H1 (cell line): ENCODE results near the gene FRMD6. TPM values are rescaled to one million over a fixed set of nuclear protein-coding genes. Genes with fewer than 3 reads are reported as not detected.

ENCODE experiments used
- CTCF ChIA-PET: fragments of 300-600 bp; sonication (Branson Sonifier 250); formaldehyde crosslinking; loops from one replicate; lab custom pipeline; 2021; ENCODE audit not compliant: partially characterized antibody; lab: Charles Lee
- POLR2A ChIA-PET: fragments of 300-600 bp; sonication (Branson Sonifier 250); formaldehyde crosslinking; loops from one replicate; lab custom pipeline; 2021; ENCODE audit warnings: inconsistent platforms; ENCODE audit not compliant: partially characterized antibody; lab: Charles Lee
- DNase-seq, 2 experiments: peaks; one replicate each; pipeline versions ENCODE4 v3.0.0 to v3.0.0-alpha.2; 2010 to 2022; ENCODE audit warnings: low spot score in 2 of 2, low read depth in 1 of 2, mixed read lengths in 1 of 2
- FAIRE-seq: peaks from 2 replicates; lab custom pipeline; 2011; peaks lifted over from hg19 to GRCh38; lab: Jason Lieb, UNC
- H2AFZ ChIP-seq: 2 replicates; pipeline ENCODE4 v1.8.1; 2012; ENCODE audit warnings: low read length, inconsistent platforms
- H2AK5ac ChIP-seq: 2 replicates; pipeline ENCODE4 v1.6.1; 2013; ENCODE audit warnings: low read depth, low read length
- H2BK120ac ChIP-seq: replicated peaks from 2 replicates; pipeline ENCODE3; 2013; ENCODE audit warnings: low read depth, low read length, inconsistent platforms
- H2BK12ac ChIP-seq: 2 replicates; pipeline ENCODE4 v1.6.1; 2013; ENCODE audit warnings: low read depth, low read length
- H2BK15ac ChIP-seq: 2 replicates; pipeline ENCODE4 v1.6.1; 2013; ENCODE audit warnings: low read length
- H2BK20ac ChIP-seq: 2 replicates; pipeline ENCODE4 v1.6.1; 2013; ENCODE audit warnings: low read length
- H2BK5ac ChIP-seq: 2 replicates; pipeline ENCODE4 v1.6.1; 2013; ENCODE audit warnings: low read depth, low read length
- H3K14ac ChIP-seq: 2 replicates; pipeline ENCODE4 v1.6.1; 2013; ENCODE audit warnings: inconsistent platforms; ENCODE audit not compliant: insufficient read length
- H3K18ac ChIP-seq: 2 replicates; pipeline ENCODE4 v1.6.1; 2013; ENCODE audit warnings: low read length; ENCODE audit errors: extremely low read depth
- H3K23ac ChIP-seq: 2 replicates; pipeline ENCODE4 v1.6.1; 2013; ENCODE audit warnings: inconsistent platforms; ENCODE audit not compliant: insufficient read length
- H3K23me2 ChIP-seq: 2 replicates; pipeline ENCODE4 v1.6.1; 2013; ENCODE audit warnings: low read depth, low read length
- H3K27ac ChIP-seq: 2 replicates; pipeline ENCODE4 v1.6.1; 2011; ENCODE audit warnings: low read depth, low read length, inconsistent platforms
- H3K27me3 ChIP-seq, 4 experiments: replicated peaks in 1 of 4; 1 replicate in 1 of 4; 2 replicates in 3 of 4; pipeline versions ENCODE4 v1.6.1 to v1.8.1; 2011 to 2013; ENCODE audit warnings: low read length in 3 of 4, mild to moderate bottlenecking in 3 of 4, inconsistent platforms in 2 of 4, mixed read lengths in 2 of 4, moderate library complexity in 1 of 4; ENCODE audit not compliant: control insufficient read depth in 3 of 4, insufficient read depth in 3 of 4; ENCODE audit errors: extremely low read depth in 1 of 4
- H3K36me3 ChIP-seq, 4 experiments: 2 replicates each; pipeline versions ENCODE4 v1.6.1 to v1.8.1; 2011 to 2013; ENCODE audit warnings: mild to moderate bottlenecking in 4 of 4, low read length in 3 of 4, moderate library complexity in 2 of 4, control low read depth in 1 of 4, inconsistent platforms in 1 of 4; ENCODE audit not compliant: insufficient read depth in 4 of 4, control insufficient read depth in 2 of 4
- H3K4ac ChIP-seq: replicated peaks from 2 replicates; pipeline ENCODE3; 2013; ENCODE audit warnings: low read length, low read depth, mixed read lengths, inconsistent platforms; ENCODE audit not compliant: insufficient read length
- H3K4me1 ChIP-seq, 4 experiments: replicated peaks in 1 of 4; 1 replicate in 1 of 4; 2 replicates in 3 of 4; pipeline versions ENCODE4 v1.6.1 to v1.8.1; 2011 to 2013; ENCODE audit warnings: low read length in 3 of 4, inconsistent platforms in 2 of 4, mixed read lengths in 1 of 4; ENCODE audit not compliant: insufficient read depth in 4 of 4, control insufficient read depth in 3 of 4
- H3K4me2 ChIP-seq, 2 experiments: 2 replicates each; pipeline versions ENCODE4 v1.6.1 to v1.8.1; 2011 to 2013; ENCODE audit warnings: low read depth in 2 of 2, low read length in 2 of 2, control low read depth in 1 of 2, inconsistent platforms in 1 of 2, mild to moderate bottlenecking in 1 of 2; ENCODE audit not compliant: insufficient read depth in 1 of 2
- H3K4me3 ChIP-seq, 4 experiments: fragments of 200-600, 300-600 bp in 1 of 4; sonication (generic), shearing (Covaris generic), sonication (Bioruptor Twin) in 1 of 4; 2 replicates each; pipeline versions ENCODE4 v1.5.1 to v1.8.1; 2011 to 2016; ENCODE audit warnings: low read length in 4 of 4, low read depth in 3 of 4, control low read depth in 2 of 4, inconsistent platforms in 2 of 4, mild to moderate bottlenecking in 2 of 4, mixed read lengths in 1 of 4, moderate library complexity in 1 of 4; ENCODE audit not compliant: insufficient read depth in 2 of 4; ENCODE audit errors: extremely low read depth in 1 of 4
- H3K56ac ChIP-seq: replicated peaks from 2 replicates; pipeline ENCODE3; 2013; ENCODE audit warnings: low read depth, mild to moderate bottlenecking, mixed read lengths, low read length, inconsistent platforms; ENCODE audit not compliant: insufficient read length
- H3K79me1 ChIP-seq: 2 replicates; pipeline ENCODE4 v1.6.1; 2013; ENCODE audit warnings: low read depth, low read length, control low read depth
- H3K79me2 ChIP-seq, 2 experiments: 2 replicates each; pipeline versions ENCODE4 v1.6.1 to v1.8.1; 2012 to 2013; ENCODE audit warnings: low read length in 2 of 2, mild to moderate bottlenecking in 2 of 2, inconsistent platforms in 1 of 2; ENCODE audit not compliant: insufficient read depth in 2 of 2, control insufficient read depth in 1 of 2
- H3K9ac ChIP-seq, 4 experiments: replicated peaks in 1 of 4; 1 replicate in 1 of 4; 2 replicates in 3 of 4; pipeline versions ENCODE4 v1.6.1 to v1.8.1; 2011 to 2013; ENCODE audit warnings: low read depth in 3 of 4, low read length in 3 of 4, control low read depth in 2 of 4, mild to moderate bottlenecking in 2 of 4, moderate library complexity in 2 of 4, inconsistent platforms in 1 of 4; ENCODE audit errors: extremely low read depth in 1 of 4
- H3K9me3 ChIP-seq, 2 experiments: 2 replicates each; pipeline versions ENCODE4 v1.6.1 to v1.8.1; 2012 to 2013; ENCODE audit warnings: mild to moderate bottlenecking in 2 of 2, moderate library complexity in 2 of 2, control low read depth in 1 of 2, inconsistent platforms in 1 of 2, low read depth in 1 of 2, low read length in 1 of 2, mixed read lengths in 1 of 2; ENCODE audit not compliant: insufficient read depth in 2 of 2
- H4K20me1 ChIP-seq, 2 experiments: replicated peaks in 1 of 2; 2 replicates each; pipeline versions ENCODE3 to v1.8.1; 2011 to 2013; ENCODE audit warnings: inconsistent platforms in 2 of 2, low read length in 2 of 2, mild to moderate bottlenecking in 1 of 2; ENCODE audit not compliant: insufficient read depth in 2 of 2, control insufficient read depth in 1 of 2
- H4K5ac ChIP-seq: 2 replicates; pipeline ENCODE4 v1.6.1; 2013; ENCODE audit warnings: low read length, low read depth, mixed read lengths, inconsistent platforms; ENCODE audit not compliant: insufficient read length
- H4K8ac ChIP-seq: 2 replicates; pipeline ENCODE4 v1.8.0; 2013; ENCODE audit warnings: mild to moderate bottlenecking, moderate library complexity, low read length, inconsistent platforms; ENCODE audit not compliant: insufficient read depth; ENCODE audit errors: extremely low read depth
- H4K91ac ChIP-seq: replicated peaks from 2 replicates; pipeline ENCODE3; 2013; ENCODE audit warnings: low read length, mixed read lengths, inconsistent platforms; ENCODE audit not compliant: insufficient read length
- BRCA1 ChIP-seq: IDR thresholded peaks from 2 replicates; pipeline ENCODE4 v1.6.1; 2012; ENCODE audit warnings: low read depth, low read length, improper control_type of control experiment
- HDAC6 ChIP-seq: IDR thresholded peaks from one replicate; pipeline ENCODE4 v1.7.1; 2012; ENCODE audit warnings: low read depth, mild to moderate bottlenecking, inconsistent platforms, low read length, moderate library complexity
- TCF12 ChIP-seq: IDR thresholded peaks from 2 replicates; pipeline ENCODE4 v1.6.1; 2011; ENCODE audit warnings: low read depth, mild to moderate bottlenecking, low read length
- WGBS, 2 experiments: shearing (Covaris generic) in 1 of 2; methylation state at CpG; one replicate each; pipeline versions ENCODE4 v1.1.6 to v1.1.7; 2013 to 2015; ENCODE audit warnings: low lambda C conversion rate in 2 of 2, mixed read lengths in 2 of 2, inconsistent platforms in 1 of 2, low coverage in 1 of 2, missing lambda C conversion rate in 1 of 2; ENCODE audit not compliant: insufficient replicate concordance in 2 of 2, insufficient coverage in 1 of 2, insufficient read length in 1 of 2; ENCODE audit errors: extremely low coverage in 1 of 2, missing lambda C conversion rate in 1 of 2; 5-methylcytosine and 5-hydroxymethylcytosine counted together
- polyA plus RNA-seq, 7 experiments: library from polyadenylated mRNA; depleted of rRNA in 3 of 7; stranded (reverse) in 5 of 7; unstranded in 2 of 7; fragments of >200 nt in 5 of 7; fragments of 200-250 nt in 2 of 7; gene quantifications; 1 replicate in 5 of 7; 2 replicates in 1 of 7; 4 replicates in 1 of 7; pipeline versions ENCODE4 v1.2.1 to v1.2.3, GENCODE V29; 2011 to 2013; ENCODE audit warnings: missing spikeins in 2 of 7, mixed read lengths in 2 of 7
- total RNA-seq: library from RNA; stranded (reverse); fragmentation: NEBNext Ultra II Directional; extraction: Animal tissue kit (Norgen Biotek cat#: 25700); gene quantifications from 2 replicates; pipeline ENCODE4 v1.2.1, GENCODE V29; 2021

Gene FRMD6
- total and polyA plus RNA-seq, 2 of the 8 experiments (the other 6 are each of a cell fraction or from before 2014, with no cell fraction given) = 5.4 to 23.7 TPM

GRCh38 chr14:51680031-51680430, 28.3 kb downstream of the FRMD6 start:
- POLR2A ChIA-PET = no interaction called here
- TF ChIP-seq TCF12 (no peak), BRCA1 (no peak), HDAC6 (no peak)
- TF ChIP-seq, all 59 proteins: peak for 0
- Histone ChIP-seq H3K56ac (no peak overlapping the region), H3K4ac (no peak overlapping the region), H2AK5ac (no peak overlapping the region), H2BK20ac (no peak overlapping the region), H3K4me2 (no peak overlapping the region), H2BK120ac (no peak overlapping the region), H3K79me1 (no peaks in the 10 kb centered on the region; the same call in 1 of the 2 replicates), H2BK5ac (no peak overlapping the region), H3K4me1 (no peaks in the 10 kb centered on the region; a peak in 1 of 7 replicates), H3K4me3 (no peak overlapping the region), H3K18ac (no peak overlapping the region), H4K8ac (no peak overlapping the region), H3K23ac (no peak overlapping the region), H3K9me3 (no peaks in the 10 kb centered on the region), H3K36me3 (no peaks in the 10 kb centered on the region; a peak in 1 of 8 replicates), H2AFZ (no peak overlapping the region), H4K91ac (no peak overlapping the region), H4K5ac (no peak overlapping the region), H2BK12ac (no peak overlapping the region), H2BK15ac (no peak overlapping the region), H3K27me3 (no peaks in the 10 kb centered on the region), H3K9ac (no peak overlapping the region), H3K14ac (peak overlapping the region; percentile 45), H3K79me2 (peaks cover 0 to 2% of the 10 kb centered on the region in 2 experiments; a peak in 1 of 4 replicates), H4K20me1 (peaks cover 0 to 2% of the 10 kb centered on the region in 2 experiments), H3K27ac (no peak overlapping the region), H3K23me2 (no peaks in the 10 kb centered on the region)
- WGBS, 2 experiments = 94% methylated on average over 1 of the region's 1 CpG; no CpG with 5 or more reads in 1 of the 2 experiments
- no peak for FAIRE-seq
- no peak for DNase-seq
- CTCF ChIA-PET = interaction anchor here (2.2 kb wide), 1 partner anchor 12 kb away, joined by 4 read pairs; no protein-coding TSS in a partner anchor
